Measurements from ENCODE around the gene ITPKC. TPM values are rescaled to one million over a fixed set of nuclear protein-coding genes. Genes with fewer than 3 reads are reported as not detected.

The ITPKC gene
- total and polyA plus RNA-seq, 2 of the 13 experiments (the other 11 are each of a cell fraction or from before 2014, with no cell fraction given): 6.9 to 11.2 TPM

DNA sequence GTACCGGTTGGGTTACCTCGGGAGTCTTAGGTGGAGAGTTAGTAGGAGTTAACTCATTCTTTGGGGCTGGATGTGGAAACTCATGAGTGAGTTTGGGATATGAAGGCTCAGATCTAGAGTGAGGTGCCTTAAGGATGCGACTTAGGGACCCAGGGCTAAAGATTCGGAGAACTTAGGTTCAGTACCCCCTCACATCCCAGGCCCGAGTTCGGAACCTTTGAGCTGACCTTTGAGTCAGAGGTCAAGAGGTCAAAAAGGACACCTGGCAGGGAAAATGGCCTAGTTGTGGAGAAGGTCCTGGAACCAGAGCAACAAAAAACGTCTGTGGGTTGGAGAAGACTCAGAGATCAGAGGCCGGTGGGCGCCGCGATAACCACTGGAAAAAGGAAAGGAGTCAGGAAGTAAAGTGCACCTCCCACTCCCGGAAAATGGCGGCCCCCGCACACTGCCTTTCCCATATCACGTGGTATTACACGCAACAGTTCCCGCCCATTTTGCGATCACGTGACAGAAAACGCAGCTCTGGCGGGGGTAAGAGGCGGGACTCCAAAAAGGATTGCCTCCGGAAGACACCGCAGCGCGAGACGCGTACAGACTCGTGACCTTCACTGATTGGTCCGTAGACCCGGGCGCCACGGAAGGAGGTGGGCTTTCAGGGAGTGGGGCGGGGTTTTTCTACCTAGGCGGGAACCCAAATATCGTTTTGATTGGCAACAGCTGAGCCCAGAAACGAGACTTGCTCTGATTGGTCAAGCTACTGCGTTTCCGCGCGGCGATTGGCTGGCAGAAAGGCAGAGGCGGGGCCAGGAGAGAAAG lies 33.4 kb downstream of the ITPKC start, which contains the start of gene ACTMAP (continued):
- TF ChIP-seq, protein P1, sequence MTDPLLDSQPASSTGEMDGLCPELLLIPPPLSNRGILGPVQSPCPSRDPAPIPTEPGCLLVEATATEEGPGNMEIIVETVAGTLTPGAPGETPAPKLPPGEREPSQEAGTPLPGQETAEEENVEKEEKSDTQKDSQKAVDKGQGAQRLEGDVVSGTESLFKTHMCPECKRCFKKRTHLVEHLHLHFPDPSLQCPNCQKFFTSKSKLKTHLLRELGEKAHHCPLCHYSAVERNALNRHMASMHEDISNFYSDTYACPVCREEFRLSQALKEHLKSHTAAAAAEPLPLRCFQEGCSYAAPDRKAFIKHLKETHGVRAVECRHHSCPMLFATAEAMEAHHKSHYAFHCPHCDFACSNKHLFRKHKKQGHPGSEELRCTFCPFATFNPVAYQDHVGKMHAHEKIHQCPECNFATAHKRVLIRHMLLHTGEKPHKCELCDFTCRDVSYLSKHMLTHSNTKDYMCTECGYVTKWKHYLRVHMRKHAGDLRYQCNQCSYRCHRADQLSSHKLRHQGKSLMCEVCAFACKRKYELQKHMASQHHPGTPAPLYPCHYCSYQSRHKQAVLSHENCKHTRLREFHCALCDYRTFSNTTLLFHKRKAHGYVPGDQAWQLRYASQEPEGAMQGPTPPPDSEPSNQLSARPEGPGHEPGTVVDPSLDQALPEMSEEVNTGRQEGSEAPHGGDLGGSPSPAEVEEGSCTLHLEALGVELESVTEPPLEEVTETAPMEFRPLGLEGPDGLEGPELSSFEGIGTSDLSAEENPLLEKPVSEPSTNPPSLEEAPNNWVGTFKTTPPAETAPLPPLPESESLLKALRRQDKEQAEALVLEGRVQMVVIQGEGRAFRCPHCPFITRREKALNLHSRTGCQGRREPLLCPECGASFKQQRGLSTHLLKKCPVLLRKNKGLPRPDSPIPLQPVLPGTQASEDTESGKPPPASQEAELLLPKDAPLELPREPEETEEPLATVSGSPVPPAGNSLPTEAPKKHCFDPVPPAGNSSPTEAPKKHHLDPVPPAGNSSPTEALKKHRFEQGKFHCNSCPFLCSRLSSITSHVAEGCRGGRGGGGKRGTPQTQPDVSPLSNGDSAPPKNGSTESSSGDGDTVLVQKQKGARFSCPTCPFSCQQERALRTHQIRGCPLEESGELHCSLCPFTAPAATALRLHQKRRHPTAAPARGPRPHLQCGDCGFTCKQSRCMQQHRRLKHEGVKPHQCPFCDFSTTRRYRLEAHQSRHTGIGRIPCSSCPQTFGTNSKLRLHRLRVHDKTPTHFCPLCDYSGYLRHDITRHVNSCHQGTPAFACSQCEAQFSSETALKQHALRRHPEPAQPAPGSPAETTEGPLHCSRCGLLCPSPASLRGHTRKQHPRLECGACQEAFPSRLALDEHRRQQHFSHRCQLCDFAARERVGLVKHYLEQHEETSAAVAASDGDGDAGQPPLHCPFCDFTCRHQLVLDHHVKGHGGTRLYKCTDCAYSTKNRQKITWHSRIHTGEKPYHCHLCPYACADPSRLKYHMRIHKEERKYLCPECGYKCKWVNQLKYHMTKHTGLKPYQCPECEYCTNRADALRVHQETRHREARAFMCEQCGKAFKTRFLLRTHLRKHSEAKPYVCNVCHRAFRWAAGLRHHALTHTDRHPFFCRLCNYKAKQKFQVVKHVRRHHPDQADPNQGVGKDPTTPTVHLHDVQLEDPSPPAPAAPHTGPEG (CRISPR knock-in tag; IDR thresholded peaks at IDR 0.05): no peak
- TF ChIP-seq HNF4G (IDR thresholded peaks at IDR 0.05; ENCODE audit: borderline replicate concordance, low read depth, low read length) (peak; percentile 83; the same call in 1 of the 2 replicates), HNF4G (CRISPR knock-in tag; IDR thresholded peaks at IDR 0.05; ENCODE audit: borderline replicate concordance, low read depth) (peak; percentile 26; the same call in 1 of the 2 replicates), ZNF326 (CRISPR knock-in tag; IDR thresholded peaks at IDR 0.05; ENCODE audit: borderline replicate concordance) (no peak), GATAD1 (CRISPR knock-in tag; IDR thresholded peaks at IDR 0.05) (peak; percentile 82), ARNT2 (CRISPR knock-in tag; IDR thresholded peaks at IDR 0.05; ENCODE audit: low read depth) (0 out of 2 replicates have a peak, but pooled peaks have one; percentile 51), MXD4 (CRISPR knock-in tag; IDR thresholded peaks at IDR 0.05) (peak; percentile 77; the same call in 1 of the 2 replicates), ZNF619 (CRISPR knock-in tag; IDR thresholded peaks at IDR 0.05) (no peak), PHF8 (CRISPR knock-in tag; IDR thresholded peaks at IDR 0.05) (peak; percentile 64), KAT7 (CRISPR knock-in tag; IDR thresholded peaks at IDR 0.05; ENCODE audit: borderline replicate concordance) (no peak), ATF7 (IDR thresholded peaks at IDR 0.05) (no peak), ATF7 (CRISPR knock-in tag; IDR thresholded peaks at IDR 0.05) (no peak), ZNF24 (IDR thresholded peaks at IDR 0.05) (no peak)
- TF ChIP-seq, protein P2, sequence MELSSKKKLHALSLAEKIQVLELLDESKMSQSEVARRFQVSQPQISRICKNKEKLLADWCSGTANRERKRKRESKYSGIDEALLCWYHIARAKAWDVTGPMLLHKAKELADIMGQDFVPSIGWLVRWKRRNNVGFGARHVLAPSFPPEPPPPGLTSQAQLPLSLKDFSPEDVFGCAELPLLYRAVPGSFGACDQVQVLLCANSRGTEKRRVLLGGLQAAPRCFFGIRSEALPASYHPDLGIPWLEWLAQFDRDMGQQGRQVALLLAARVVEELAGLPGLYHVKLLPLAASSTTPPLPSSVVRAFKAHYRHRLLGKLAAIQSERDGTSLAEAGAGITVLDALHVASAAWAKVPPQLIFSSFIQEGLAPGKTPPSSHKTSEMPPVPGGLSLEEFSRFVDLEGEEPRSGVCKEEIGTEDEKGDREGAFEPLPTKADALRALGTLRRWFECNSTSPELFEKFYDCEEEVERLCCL (CRISPR knock-in tag; IDR thresholded peaks at IDR 0.05; ENCODE audit: borderline replicate concordance): no peak
- TF ChIP-seq, protein P3, sequence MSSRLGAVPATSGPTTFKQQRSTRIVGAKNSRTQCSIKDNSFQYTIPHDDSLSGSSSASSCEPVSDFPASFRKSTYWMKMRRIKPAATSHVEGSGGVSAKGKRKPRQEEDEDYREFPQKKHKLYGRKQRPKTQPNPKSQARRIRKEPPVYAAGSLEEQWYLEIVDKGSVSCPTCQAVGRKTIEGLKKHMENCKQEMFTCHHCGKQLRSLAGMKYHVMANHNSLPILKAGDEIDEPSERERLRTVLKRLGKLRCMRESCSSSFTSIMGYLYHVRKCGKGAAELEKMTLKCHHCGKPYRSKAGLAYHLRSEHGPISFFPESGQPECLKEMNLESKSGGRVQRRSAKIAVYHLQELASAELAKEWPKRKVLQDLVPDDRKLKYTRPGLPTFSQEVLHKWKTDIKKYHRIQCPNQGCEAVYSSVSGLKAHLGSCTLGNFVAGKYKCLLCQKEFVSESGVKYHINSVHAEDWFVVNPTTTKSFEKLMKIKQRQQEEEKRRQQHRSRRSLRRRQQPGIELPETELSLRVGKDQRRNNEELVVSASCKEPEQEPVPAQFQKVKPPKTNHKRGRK (CRISPR knock-in tag; IDR thresholded peaks at IDR 0.05): no peak
- TF ChIP-seq, protein P4, sequence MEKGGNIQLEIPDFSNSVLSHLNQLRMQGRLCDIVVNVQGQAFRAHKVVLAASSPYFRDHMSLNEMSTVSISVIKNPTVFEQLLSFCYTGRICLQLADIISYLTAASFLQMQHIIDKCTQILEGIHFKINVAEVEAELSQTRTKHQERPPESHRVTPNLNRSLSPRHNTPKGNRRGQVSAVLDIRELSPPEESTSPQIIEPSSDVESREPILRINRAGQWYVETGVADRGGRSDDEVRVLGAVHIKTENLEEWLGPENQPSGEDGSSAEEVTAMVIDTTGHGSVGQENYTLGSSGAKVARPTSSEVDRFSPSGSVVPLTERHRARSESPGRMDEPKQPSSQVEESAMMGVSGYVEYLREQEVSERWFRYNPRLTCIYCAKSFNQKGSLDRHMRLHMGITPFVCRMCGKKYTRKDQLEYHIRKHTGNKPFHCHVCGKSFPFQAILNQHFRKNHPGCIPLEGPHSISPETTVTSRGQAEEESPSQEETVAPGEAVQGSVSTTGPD (CRISPR knock-in tag; IDR thresholded peaks at IDR 0.05): no peak

All from HepG2 (cell line).